GM13976 (cell line): ENCODE measurements around the gene CNOT6.

Experiments used
- DNase-seq: peaks from one replicate; pipeline ENCODE4 v3.0.0; 2012; ENCODE audit warnings: low spot score
- in situ Hi-C: fragments of 300-500 bp; cut with MboI; formaldehyde crosslinking; loops from one replicate; pipeline ENCODE4 v1.12.0; 2022; ENCODE audit warnings: low sequenced_read_pairs, mixed read lengths, inconsistent platforms; ENCODE audit not compliant: unreplicated experiment
- TF ChIP-seq, protein P1 (sequence below): IDR thresholded peaks from 2 replicates; pipeline ENCODE4 v1.5.1; 2012; ENCODE audit warnings: borderline replicate concordance, mild to moderate bottlenecking; ENCODE audit not compliant: insufficient read depth; ENCODE audit errors: extremely low read depth, missing control alignments, control extremely low read depth

CNOT6 gene

GRCh38 chr5:180594311-180595045 lies 100.3 kb downstream of the CNOT6 start:
- TF ChIP-seq, protein P1, sequence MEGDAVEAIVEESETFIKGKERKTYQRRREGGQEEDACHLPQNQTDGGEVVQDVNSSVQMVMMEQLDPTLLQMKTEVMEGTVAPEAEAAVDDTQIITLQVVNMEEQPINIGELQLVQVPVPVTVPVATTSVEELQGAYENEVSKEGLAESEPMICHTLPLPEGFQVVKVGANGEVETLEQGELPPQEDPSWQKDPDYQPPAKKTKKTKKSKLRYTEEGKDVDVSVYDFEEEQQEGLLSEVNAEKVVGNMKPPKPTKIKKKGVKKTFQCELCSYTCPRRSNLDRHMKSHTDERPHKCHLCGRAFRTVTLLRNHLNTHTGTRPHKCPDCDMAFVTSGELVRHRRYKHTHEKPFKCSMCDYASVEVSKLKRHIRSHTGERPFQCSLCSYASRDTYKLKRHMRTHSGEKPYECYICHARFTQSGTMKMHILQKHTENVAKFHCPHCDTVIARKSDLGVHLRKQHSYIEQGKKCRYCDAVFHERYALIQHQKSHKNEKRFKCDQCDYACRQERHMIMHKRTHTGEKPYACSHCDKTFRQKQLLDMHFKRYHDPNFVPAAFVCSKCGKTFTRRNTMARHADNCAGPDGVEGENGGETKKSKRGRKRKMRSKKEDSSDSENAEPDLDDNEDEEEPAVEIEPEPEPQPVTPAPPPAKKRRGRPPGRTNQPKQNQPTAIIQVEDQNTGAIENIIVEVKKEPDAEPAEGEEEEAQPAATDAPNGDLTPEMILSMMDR, result no peak
- in situ Hi-C loops, result no loop called here
- DNase-seq, result no peak

DNA sequence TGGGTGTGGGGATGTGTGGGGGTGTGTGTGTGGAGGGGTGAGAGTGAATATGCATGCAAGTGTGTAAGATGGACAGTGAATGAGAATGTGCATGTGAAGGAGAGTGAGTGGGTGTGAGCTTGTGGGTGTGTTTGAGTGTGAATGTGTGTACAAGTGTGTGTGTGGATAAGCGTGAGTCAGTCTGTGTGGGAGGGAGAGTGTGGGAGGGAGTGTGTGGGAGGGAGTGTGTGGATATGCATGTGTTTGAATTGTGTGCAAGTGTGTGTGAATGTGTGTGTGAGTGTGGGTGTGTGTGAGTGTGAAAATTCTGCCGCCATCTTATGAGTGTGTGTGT lies 100.8 kb downstream of the CNOT6 start:
- TF ChIP-seq, protein P1, result no peak
- no peak for DNase-seq
- in situ Hi-C loops, result no loop called here

DNA sequence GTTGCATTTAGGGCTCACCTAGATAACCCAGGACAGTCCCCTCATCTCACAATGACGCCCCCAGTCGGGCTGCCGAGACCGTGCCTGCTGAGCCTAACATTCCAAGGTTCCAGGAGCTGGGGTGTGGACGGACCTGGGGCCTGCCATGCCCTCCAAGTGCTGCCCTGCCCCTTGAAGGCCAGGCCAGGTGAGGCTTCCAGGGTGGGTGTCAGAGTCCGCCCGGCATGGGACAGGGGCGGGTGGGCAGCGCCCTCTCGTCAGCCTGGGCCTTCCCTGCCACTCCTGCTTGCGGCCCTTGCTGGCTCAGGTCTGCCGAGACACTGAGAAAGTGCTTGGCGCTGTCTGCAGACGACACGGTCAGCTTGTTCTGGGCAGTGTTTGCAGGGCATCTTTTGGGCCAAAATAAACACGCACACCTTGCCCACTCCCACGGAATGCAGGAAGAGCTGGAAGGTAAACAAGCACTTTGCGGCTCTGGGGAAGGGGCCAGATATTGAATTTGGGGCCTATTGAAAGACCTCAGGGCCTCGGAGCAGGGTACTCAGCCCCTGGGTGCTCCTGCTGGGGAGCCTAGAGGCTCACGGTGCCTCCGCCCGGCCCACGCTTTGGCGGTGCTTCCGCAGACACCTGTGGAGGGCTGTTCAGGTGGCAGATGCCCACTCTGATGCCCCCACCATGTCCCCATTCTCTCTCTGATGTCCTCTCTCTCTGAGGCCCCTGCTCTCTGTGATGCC lies 101.4 kb downstream of the CNOT6 start:
- in situ Hi-C loops, result no loop called here
- no peak for DNase-seq
- TF ChIP-seq, protein P1, result no peak

- in situ Hi-C loops, result no loop called here
- TF ChIP-seq, protein P1, result no peak
- no peak for DNase-seq
Observed at GRCh38 chr5:180596115-180596667, 102.0 kb downstream of the CNOT6 start.

- in situ Hi-C loops, result no loop called here
- TF ChIP-seq, protein P1, result no peak
- no peak for DNase-seq
Observed at GRCh38 chr5:180596668-180597231, 102.6 kb downstream of the CNOT6 start.

DNA sequence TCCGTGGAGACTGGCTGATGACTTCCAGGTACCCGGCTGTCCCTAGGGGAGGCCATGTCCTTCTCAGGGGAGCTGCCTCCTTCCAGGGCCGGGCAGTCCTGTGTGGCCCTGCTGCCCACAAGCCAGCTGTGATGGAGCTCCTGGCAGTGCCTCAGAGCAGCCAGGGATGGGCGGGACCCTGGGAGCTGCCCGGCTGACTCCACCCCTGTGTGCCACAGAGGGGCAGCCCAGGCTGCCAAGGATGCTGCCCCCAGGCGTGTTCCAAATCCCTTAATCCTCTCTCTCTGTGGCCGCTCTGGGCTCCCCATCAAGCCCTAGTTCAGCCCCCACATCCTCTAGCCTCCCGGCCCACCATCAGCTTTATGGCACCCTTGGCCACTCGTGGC lies 104.1 kb downstream of the CNOT6 start:
- TF ChIP-seq, protein P1, result no peak
- in situ Hi-C loops, result no loop called here
- peak; percentile 18 for DNase-seq
